LNCAP (cell line): ENCODE results near the gene WDR44.

Experiments
- CTCF ChIP-seq: fragments of 450-650 bp; IDR thresholded peaks from 2 replicates; pipeline ENCODE4 v1.5.1; 2017; ENCODE audit warnings: mild to moderate bottlenecking

WDR44 gene

GRCh38 chrX:118350706-118351105 lies 4.8 kb downstream of the WDR44 start:
- no peak for TF ChIP-seq CTCF

GRCh38 chrX:118352566-118352965 lies 6.7 kb downstream of the WDR44 start:
- no peak for TF ChIP-seq CTCF

GRCh38 chrX:118353081-118353850 lies 7.4 kb downstream of the WDR44 start:
- no peak for TF ChIP-seq CTCF

GRCh38 chrX:118355225-118355920 lies 9.5 kb downstream of the WDR44 start:
- TF ChIP-seq CTCF = no peak

- no peak for TF ChIP-seq CTCF
Measured at GRCh38 chrX:118356154-118356701, 10.3 kb downstream of the WDR44 start.

GRCh38 chrX:118360429-118361125 lies 14.7 kb downstream of the WDR44 start:
- TF ChIP-seq CTCF = no peak

GRCh38 chrX:118364261-118364660 lies 18.4 kb downstream of the WDR44 start:
- no peak for TF ChIP-seq CTCF
